ENCODE measurements around the gene GNL1. TPM values are rescaled to one million over a fixed set of nuclear protein-coding genes. Genes with fewer than 3 reads are reported as not detected.
"Not testable (repeated sequence)": the region's sequence is repeated elsewhere in the genome, so short reads cannot be mapped to it uniquely, and the experiment has no call there.

The GNL1 gene
- total RNA-seq, 1 experiment from 2014 or later = 113 TPM

DNA sequence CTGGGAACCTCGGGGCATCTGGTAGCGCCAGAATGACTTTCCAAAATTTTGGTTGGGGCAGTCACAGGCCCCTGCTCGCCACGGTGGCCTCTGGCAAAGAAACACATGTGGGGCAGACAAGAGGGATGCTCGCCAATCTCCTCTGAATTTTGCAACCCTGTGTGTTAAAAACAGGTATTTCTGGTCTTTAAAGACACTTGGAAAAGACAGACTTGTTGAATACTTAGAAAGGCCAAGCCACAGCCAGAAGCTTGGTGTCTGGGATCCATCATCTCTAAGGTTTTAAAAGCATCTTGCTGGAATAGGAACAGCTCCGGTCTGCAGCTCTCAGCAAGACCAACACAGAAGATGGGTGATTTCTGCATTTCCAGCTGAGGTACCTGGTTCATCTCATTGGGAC is 35.8 kb downstream of the GNL1 start:
- RAD21 ChIA-PET (ENCODE audit: low non-redundant PET in 1 of 2, low total read pairs in 2 of 2, uncharacterized antibody in 2 of 2, unreplicated experiment in 2 of 2) = no interaction called here
- intact Hi-C loops (cut with micrococcal nuclease) = no loop called here
- no peak for DNase-seq (ENCODE audit: low read depth, low spot score)
- Histone ChIP-seq H3K79me2 (ENCODE audit: insufficient read depth, low read length) (no peaks in the 10 kb centered on the region), H3K9me2 (ENCODE audit: insufficient read depth) (no peaks in the 10 kb centered on the region), H2AFZ (ENCODE audit: low read depth, low read length, poor library complexity, severe bottlenecking) (no peak overlapping the region), H3K9me3 (ENCODE audit: control insufficient read depth in 1 of 2, insufficient read depth in 1 of 2, low read depth in 1 of 2, low read length in 2 of 2) (no peaks in the 10 kb centered on the region), H3K27me3 (ENCODE audit: insufficient read depth, low read length) (no peaks in the 10 kb centered on the region), H3K36me3 (ENCODE audit: control insufficient read depth in 1 of 2, insufficient read depth in 2 of 2, low read length in 2 of 2) (no peaks in the 10 kb centered on the region), H3K27ac (ENCODE audit: low read depth, low read length) (no peak overlapping the region), H3K9ac (ENCODE audit: low read length) (no peak overlapping the region), H3K4me3 (replicated peaks in 1 of 2; ENCODE audit: low read depth in 1 of 2, low read length in 2 of 2) (no peak overlapping the region), H3K4me1 (ENCODE audit: control insufficient read depth in 1 of 2, insufficient read depth in 2 of 2, low read length in 2 of 2) (peaks cover 11 to 25% of the 10 kb centered on the region in 2 experiments; a peak in 3 of 4 replicates), H4K20me1 (ENCODE audit: insufficient read depth) (no peaks in the 10 kb centered on the region), H3K4me2 (ENCODE audit: low read length) (no peak overlapping the region)
- CTCF ChIA-PET = interaction anchor here (1.1 kb wide), 1 partner anchor 21 kb away, joined by 3 read pairs; no protein-coding TSS in a partner anchor
- ATAC-seq = no peak
- BruUV-seq (replicated peaks) = no TSS peak
- TF ChIP-seq CEBPB (IDR thresholded peaks at IDR 0.05; ENCODE audit: low read depth) (no peak), EGR1 (IDR thresholded peaks at IDR 0.05; ENCODE audit: low read depth) (no peak), SRF (IDR thresholded peaks at IDR 0.05; ENCODE audit: low read depth) (no peak), ZFX (IDR thresholded peaks at IDR 0.05) (no peak), ZNF274 (IDR thresholded peaks at IDR 0.05; ENCODE audit: low read depth, low read length) (no peak), SIN3A (IDR thresholded peaks at IDR 0.05; ENCODE audit: low read depth) (no peak)
- POLR2A ChIA-PET = no interaction called here

DNA sequence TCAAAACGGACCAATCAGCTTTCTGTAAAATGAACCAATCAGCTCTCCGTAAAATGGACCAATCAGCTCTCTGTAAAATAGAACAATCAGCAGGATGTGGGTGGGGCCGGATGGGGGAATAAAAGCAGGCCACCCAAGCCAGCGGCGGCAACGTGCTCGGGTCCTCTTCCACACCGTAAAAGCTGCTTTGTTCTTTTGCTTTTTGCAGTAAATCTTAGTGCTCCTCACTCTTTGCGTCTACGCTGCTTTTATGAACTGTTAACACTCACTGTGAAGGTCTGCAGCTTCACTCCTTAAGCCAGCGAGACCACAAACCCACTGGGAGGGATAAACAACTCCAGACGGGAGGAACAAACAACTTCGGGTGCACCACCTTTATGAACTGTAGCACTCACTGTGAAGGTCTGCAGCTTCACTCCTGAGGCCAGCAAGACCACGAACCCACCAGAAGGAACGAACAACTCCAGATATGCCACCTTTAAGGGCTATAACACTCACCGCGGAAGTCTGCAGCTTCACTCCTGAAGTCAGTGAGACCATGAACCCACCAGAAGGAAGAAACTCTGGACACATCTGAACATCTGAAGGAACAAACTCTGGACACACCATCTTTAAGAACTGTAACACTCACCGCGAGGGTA is 37.7 kb downstream of the GNL1 start:
- H3K4me3 ChIP-seq (replicated peaks in 1 of 2; ENCODE audit: low read depth in 1 of 2, low read length in 2 of 2); DNase-seq (ENCODE audit: low read depth, low spot score); H2AFZ ChIP-seq (ENCODE audit: low read depth, low read length, poor library complexity, severe bottlenecking); H3K27ac ChIP-seq (ENCODE audit: low read depth, low read length); H4K20me1 ChIP-seq (ENCODE audit: insufficient read depth); CTCF ChIA-PET; H3K9me2 ChIP-seq (ENCODE audit: insufficient read depth); H3K36me3 ChIP-seq (ENCODE audit: control insufficient read depth in 1 of 2, insufficient read depth in 2 of 2, low read length in 2 of 2); RAD21 ChIA-PET (ENCODE audit: low non-redundant PET in 1 of 2, low total read pairs in 2 of 2, uncharacterized antibody in 2 of 2, unreplicated experiment in 2 of 2); intact Hi-C loops (cut with micrococcal nuclease); H3K4me2 ChIP-seq (ENCODE audit: low read length); POLR2A ChIA-PET; H3K9ac ChIP-seq (ENCODE audit: low read length); BruUV-seq (replicated peaks); H3K79me2 ChIP-seq (ENCODE audit: insufficient read depth, low read length); H3K27me3 ChIP-seq (ENCODE audit: insufficient read depth, low read length); ATAC-seq; H3K9me3 ChIP-seq (ENCODE audit: control insufficient read depth in 1 of 2, insufficient read depth in 1 of 2, low read depth in 1 of 2, low read length in 2 of 2): not testable (repeated sequence)
- TF ChIP-seq POLR2A (IDR thresholded peaks at IDR 0.05; ENCODE audit: borderline replicate concordance, extremely low read depth, insufficient read depth, insufficient read length) = peak; percentile 40
- H3K4me1 ChIP-seq (ENCODE audit: control insufficient read depth in 1 of 2, insufficient read depth in 2 of 2, low read length in 2 of 2) = peaks cover 11 to 25% of the 10 kb centered on the region in 2 experiments; a peak in 3 of 4 replicates

DNA sequence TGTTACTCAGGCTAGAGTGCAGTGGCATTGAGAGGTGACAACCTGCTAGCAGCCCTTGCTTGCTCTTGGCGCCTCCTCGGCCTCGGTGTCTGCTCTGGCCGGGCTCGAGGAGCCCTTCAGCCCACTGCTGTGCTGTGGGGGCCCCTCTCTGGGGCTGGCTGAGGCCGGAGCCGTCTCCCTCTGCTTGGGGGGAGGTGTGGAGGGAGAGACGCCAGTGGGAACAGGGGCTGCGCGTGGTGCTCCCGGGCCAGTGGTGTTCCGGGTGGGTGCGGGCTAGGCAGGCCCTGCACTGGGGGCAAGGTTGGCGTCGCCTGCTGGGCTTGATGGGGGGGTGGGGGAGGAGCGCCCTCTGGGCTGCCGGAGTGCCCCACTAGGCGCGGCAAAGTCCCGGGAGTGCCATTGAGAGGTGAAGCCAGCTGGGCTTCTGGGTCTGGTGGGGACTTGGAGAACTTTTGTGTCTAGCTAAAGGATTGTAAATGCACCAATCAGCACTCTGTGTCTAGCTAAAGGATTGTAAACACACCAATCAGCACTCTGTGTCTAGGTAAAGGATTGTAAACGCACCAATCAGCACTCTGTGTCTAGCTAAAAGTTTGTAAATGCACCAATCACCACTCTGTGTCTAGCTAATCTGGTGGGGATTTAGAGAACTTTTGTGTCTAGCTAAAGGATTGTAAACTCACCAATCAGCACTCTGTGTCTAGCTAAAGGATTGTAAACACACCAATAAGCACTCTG is 38.4 kb downstream of the GNL1 start:
- H3K9ac ChIP-seq (ENCODE audit: low read length); CTCF ChIA-PET; POLR2A ChIA-PET; H3K36me3 ChIP-seq (ENCODE audit: control insufficient read depth in 1 of 2, insufficient read depth in 2 of 2, low read length in 2 of 2); H2AFZ ChIP-seq (ENCODE audit: low read depth, low read length, poor library complexity, severe bottlenecking); BruUV-seq (replicated peaks); H3K4me2 ChIP-seq (ENCODE audit: low read length); H3K27me3 ChIP-seq (ENCODE audit: insufficient read depth, low read length); H3K79me2 ChIP-seq (ENCODE audit: insufficient read depth, low read length); H3K9me2 ChIP-seq (ENCODE audit: insufficient read depth); H3K9me3 ChIP-seq (ENCODE audit: control insufficient read depth in 1 of 2, insufficient read depth in 1 of 2, low read depth in 1 of 2, low read length in 2 of 2); H3K27ac ChIP-seq (ENCODE audit: low read depth, low read length); DNase-seq (ENCODE audit: low read depth, low spot score); ATAC-seq; H3K4me3 ChIP-seq (replicated peaks in 1 of 2; ENCODE audit: low read depth in 1 of 2, low read length in 2 of 2); H4K20me1 ChIP-seq (ENCODE audit: insufficient read depth); RAD21 ChIA-PET (ENCODE audit: low non-redundant PET in 1 of 2, low total read pairs in 2 of 2, uncharacterized antibody in 2 of 2, unreplicated experiment in 2 of 2); intact Hi-C loops (cut with micrococcal nuclease): not testable (repeated sequence)
- peaks cover 11 to 25% of the 10 kb centered on the region in 2 experiments; a peak in 3 of 4 replicates for H3K4me1 ChIP-seq (ENCODE audit: control insufficient read depth in 1 of 2, insufficient read depth in 2 of 2, low read length in 2 of 2)

DNA sequence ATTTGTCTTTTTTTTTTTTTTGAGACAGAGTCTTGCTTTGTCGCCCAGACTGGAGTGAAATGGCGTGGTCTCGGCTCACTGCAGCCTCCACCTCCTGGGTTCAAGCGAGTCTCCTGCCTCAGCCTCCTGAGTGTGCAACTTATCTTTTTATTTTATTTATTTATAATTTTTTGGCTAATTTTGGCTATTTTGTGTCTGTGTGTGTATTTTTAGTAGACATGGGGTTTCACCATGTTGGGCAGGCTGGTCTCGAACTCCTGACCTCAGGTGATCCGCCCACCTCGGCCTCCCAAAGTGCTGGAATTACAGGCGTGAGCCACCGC is 39.6 kb downstream of the GNL1 start:
- H3K9me2 ChIP-seq (ENCODE audit: insufficient read depth); BruUV-seq (replicated peaks); ATAC-seq; POLR2A ChIA-PET; H3K27me3 ChIP-seq (ENCODE audit: insufficient read depth, low read length); DNase-seq (ENCODE audit: low read depth, low spot score); H3K79me2 ChIP-seq (ENCODE audit: insufficient read depth, low read length); H4K20me1 ChIP-seq (ENCODE audit: insufficient read depth); H3K9me3 ChIP-seq (ENCODE audit: control insufficient read depth in 1 of 2, insufficient read depth in 1 of 2, low read depth in 1 of 2, low read length in 2 of 2); RAD21 ChIA-PET (ENCODE audit: low non-redundant PET in 1 of 2, low total read pairs in 2 of 2, uncharacterized antibody in 2 of 2, unreplicated experiment in 2 of 2); H3K36me3 ChIP-seq (ENCODE audit: control insufficient read depth in 1 of 2, insufficient read depth in 2 of 2, low read length in 2 of 2): not testable (repeated sequence)
- H3K27ac ChIP-seq (ENCODE audit: low read depth, low read length) = peak overlapping the region; percentile 74
- H3K9ac ChIP-seq (ENCODE audit: low read length) = peak overlapping the region; percentile 51
- peaks cover 11 to 25% of the 10 kb centered on the region in 2 experiments; a peak in 3 of 4 replicates for H3K4me1 ChIP-seq (ENCODE audit: control insufficient read depth in 1 of 2, insufficient read depth in 2 of 2, low read length in 2 of 2)
- intact Hi-C loops (cut with micrococcal nuclease) = loop anchor here (1.0 kb wide), 1 partner anchor 27 kb away; the partner anchor contains the start of gene HLA-E
- peak overlapping the region; percentile 42 to 50 for H3K4me3 ChIP-seq (replicated peaks in 1 of 2; ENCODE audit: low read depth in 1 of 2, low read length in 2 of 2)
- CTCF ChIA-PET = interaction anchor here (0.8 kb wide), 1 partner anchor 28 kb away, joined by 3 read pairs; no protein-coding TSS in a partner anchor
- H2AFZ ChIP-seq (ENCODE audit: low read depth, low read length, poor library complexity, severe bottlenecking) = peak overlapping the region; percentile 33
- H3K4me2 ChIP-seq (ENCODE audit: low read length) = peak overlapping the region; percentile 66

Measured in HCT116 (cell line).